Calu3 (cell line): Measurements from ENCODE around the gene VWA3A. TPM values are rescaled to one million over a fixed set of nuclear protein-coding genes. Genes with fewer than 3 reads are reported as not detected.
"Not testable (repeated sequence)": the region's sequence is repeated elsewhere in the genome, so short reads cannot be mapped to it uniquely, and the experiment has no call there.

Experiments used
- BruUV-seq: library from RNA; stranded (reverse); fragments of 400-500 nt; replicated peaks from 2 replicates; lab custom pipeline; 2021; lab: Mats Ljungman, UMichigan
- CTCF ChIA-PET: fragments of 300-600 bp; sonication (Branson Sonifier 250); formaldehyde crosslinking; loops from one replicate; lab custom pipeline; 2022; ENCODE audit warnings: antibody characterized with exemption; lab: Charles Lee
- DNase-seq: peaks from one replicate; pipeline ENCODE4 v3.0.0; 2022
- H3K27ac Mint-ChIP-seq: one replicate; pipeline ENCODE4 v1.8.0; 2022; ENCODE audit warnings: mixed read lengths; ENCODE audit not compliant: unreplicated experiment
- H3K27me3 Mint-ChIP-seq: one replicate; pipeline ENCODE4 v1.8.0; 2022; ENCODE audit warnings: mixed read lengths; ENCODE audit not compliant: unreplicated experiment
- H3K36me3 Mint-ChIP-seq: one replicate; pipeline ENCODE4 v1.8.0; 2022; ENCODE audit warnings: mild to moderate bottlenecking, moderate library complexity, mixed read lengths; ENCODE audit not compliant: insufficient read depth, unreplicated experiment
- H3K4me1 Mint-ChIP-seq: one replicate; pipeline ENCODE4 v1.8.0; 2022; ENCODE audit warnings: mild to moderate bottlenecking, low read depth, mixed read lengths; ENCODE audit not compliant: unreplicated experiment
- H3K4me3 Mint-ChIP-seq: one replicate; pipeline ENCODE4 v1.8.0; 2022; ENCODE audit warnings: mild to moderate bottlenecking, low read depth, moderate library complexity, mixed read lengths; ENCODE audit not compliant: unreplicated experiment
- H3K9me3 Mint-ChIP-seq: one replicate; pipeline ENCODE4 v1.8.0; 2022; ENCODE audit warnings: low read depth, mixed read lengths; ENCODE audit not compliant: unreplicated experiment
- intact Hi-C: fragments of 100-400 bp; cut with micrococcal nuclease; formaldehyde crosslinking; loops from one replicate; pipeline ENCODE4 v1.10.0; 2022; ENCODE audit not compliant: unreplicated experiment
- total RNA-seq: library from RNA; stranded (reverse); gene quantifications from 2 replicates; pipeline ENCODE4 v1.2.3, GENCODE V29; 2022
- TF ChIP-seq, protein P1 (sequence below): fragments of 200-600 bp; IDR thresholded peaks from one replicate; pipeline ENCODE4 v1.8.0; 2022; ENCODE audit warnings: antibody characterized with exemption; ENCODE audit not compliant: unreplicated experiment

The VWA3A gene
- total RNA-seq, 1 experiment from 2014 or later, result 0.33 TPM

DNA sequence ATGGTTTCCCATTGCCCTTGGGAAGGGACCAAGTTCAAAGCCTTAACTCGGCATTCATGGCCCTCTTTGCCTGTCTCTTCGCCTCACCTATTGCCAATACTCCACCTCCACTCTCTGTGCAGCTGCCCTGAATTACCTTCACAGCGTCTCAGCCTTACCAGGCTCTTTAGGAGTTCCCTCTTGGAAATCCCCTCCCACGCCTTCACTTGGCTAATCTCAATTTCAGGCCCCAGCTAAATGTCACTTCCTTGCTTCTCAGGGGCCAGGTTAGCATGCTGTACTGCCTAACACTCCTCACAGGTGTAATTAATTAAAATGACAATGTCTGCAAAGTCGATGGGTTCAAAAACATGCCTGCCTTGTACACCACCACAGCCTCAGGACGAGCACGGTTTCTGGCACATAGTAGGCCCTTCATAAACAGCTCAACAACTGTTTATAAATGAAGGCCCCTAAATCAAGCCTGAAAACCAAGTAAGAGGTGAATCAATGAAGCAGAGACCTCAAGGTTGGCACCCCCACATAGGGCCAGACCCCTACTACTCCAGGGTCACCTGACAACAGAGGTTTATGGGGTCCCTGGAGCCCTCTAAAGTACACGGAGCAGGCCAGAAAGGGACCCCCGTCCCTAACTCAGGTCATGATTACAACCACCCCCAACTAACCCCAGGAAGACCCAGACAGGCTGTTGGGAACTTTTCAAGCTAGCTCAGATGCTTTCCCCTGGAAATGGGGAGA, 102.5 kb downstream of the VWA3A start:
- H3K27me3 Mint-ChIP-seq, result peaks cover 8% of the 10 kb centered on the region
- H3K4me1 Mint-ChIP-seq, result peaks cover 37% of the 10 kb centered on the region
- no TSS peak for BruUV-seq
- H3K9me3 Mint-ChIP-seq, result peaks cover 3% of the 10 kb centered on the region
- TF ChIP-seq, protein P1, sequence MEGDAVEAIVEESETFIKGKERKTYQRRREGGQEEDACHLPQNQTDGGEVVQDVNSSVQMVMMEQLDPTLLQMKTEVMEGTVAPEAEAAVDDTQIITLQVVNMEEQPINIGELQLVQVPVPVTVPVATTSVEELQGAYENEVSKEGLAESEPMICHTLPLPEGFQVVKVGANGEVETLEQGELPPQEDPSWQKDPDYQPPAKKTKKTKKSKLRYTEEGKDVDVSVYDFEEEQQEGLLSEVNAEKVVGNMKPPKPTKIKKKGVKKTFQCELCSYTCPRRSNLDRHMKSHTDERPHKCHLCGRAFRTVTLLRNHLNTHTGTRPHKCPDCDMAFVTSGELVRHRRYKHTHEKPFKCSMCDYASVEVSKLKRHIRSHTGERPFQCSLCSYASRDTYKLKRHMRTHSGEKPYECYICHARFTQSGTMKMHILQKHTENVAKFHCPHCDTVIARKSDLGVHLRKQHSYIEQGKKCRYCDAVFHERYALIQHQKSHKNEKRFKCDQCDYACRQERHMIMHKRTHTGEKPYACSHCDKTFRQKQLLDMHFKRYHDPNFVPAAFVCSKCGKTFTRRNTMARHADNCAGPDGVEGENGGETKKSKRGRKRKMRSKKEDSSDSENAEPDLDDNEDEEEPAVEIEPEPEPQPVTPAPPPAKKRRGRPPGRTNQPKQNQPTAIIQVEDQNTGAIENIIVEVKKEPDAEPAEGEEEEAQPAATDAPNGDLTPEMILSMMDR, result no peak
- CTCF ChIA-PET, result interaction anchor here (0.6 kb wide), 1 partner anchor 102 kb away, joined by 3 read pairs; no protein-coding TSS in a partner anchor
- peak overlapping the region; percentile 67 for H3K4me3 Mint-ChIP-seq
- intact Hi-C loops, result loop anchor here (1.0 to 5.0 kb wide), 2 partner anchors 37 to 102 kb away; partner anchors contain the start of gene POLR3E
- H3K27ac Mint-ChIP-seq, result peak overlapping the region; percentile 100
- no peak for DNase-seq
- peaks cover 57% of the 10 kb centered on the region for H3K36me3 Mint-ChIP-seq

DNA sequence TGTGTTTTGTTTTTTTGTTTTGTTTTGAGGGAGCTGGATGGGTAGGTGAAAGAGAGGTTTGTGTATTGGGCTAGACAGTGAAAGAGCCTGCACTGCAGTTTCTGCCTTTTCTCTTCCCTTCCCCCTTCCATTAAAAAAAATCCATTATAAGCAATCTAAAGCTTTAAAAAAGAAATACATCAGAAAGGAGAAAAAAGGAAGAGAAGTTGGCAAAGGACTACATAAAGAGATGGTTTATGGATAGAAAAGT, 103.0 kb downstream of the VWA3A start:
- Mint-ChIP-seq H3K9me3 (peaks cover 3% of the 10 kb centered on the region), H3K4me3 (peak overlapping the region; percentile 67), H3K27ac (peak overlapping the region; percentile 100), H3K27me3 (peaks cover 8% of the 10 kb centered on the region), H3K4me1 (peaks cover 35% of the 10 kb centered on the region), H3K36me3 (peaks cover 52% of the 10 kb centered on the region)
- TF ChIP-seq, protein P1, result no peak
- BruUV-seq, result no TSS peak
- CTCF ChIA-PET, result interaction anchor here (0.6 kb wide), 1 partner anchor 101 kb away, joined by 3 read pairs; no protein-coding TSS in a partner anchor
- intact Hi-C loops, result loop anchor here (1.0 to 5.0 kb wide), 2 partner anchors 37 to 102 kb away; partner anchors contain the start of gene POLR3E
- no peak for DNase-seq

DNA sequence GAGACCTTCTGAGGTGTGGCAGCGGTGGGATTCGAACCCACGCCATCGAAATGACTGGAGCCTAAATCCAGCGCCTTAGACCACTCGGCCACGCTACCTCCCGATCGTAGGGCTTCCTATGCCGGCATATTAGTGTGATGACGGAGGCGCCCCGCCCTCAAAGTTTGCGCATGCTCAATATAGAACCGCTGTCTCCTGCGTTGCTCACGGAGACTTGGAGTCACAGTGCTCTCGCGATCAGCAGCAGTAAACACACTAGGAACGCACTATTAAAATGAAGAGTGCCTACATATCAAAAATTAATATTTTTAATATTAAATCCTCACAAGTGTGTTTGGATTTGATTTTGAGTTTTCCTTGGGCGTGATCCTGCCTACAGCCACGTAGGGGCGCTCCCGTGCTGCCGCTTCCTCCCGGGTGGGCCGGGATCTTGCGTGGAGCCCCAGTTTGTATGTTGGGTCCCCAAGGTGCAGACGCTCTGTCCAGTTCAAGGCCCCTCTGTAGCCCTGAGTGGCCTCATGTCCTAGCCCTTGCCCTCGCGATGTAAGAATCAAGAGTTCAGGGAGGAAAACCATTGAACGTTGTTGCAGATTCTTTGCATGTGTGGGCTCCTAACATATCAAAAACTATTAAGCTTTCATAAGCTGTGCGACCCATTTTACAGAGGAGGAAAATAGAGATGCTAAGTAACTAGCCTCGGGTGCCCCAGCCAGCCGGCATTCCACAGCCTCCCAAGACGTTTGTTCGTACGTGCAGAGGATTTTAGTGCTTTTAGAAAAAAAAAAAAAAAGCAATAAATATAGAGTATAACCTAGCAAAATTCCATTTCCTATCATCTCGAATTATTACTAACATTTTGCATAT, 103.6 kb downstream of the VWA3A start:
- H3K36me3 Mint-ChIP-seq, result peaks cover 47% of the 10 kb centered on the region
- CTCF ChIA-PET, result interaction anchor here (0.5 to 1.0 kb wide), 9 partner anchors 10 to 208 kb away, joined by 3 to 6 read pairs (median 3); partner anchors contain the start of genes EEF2K and POLR3E
- H3K27me3 Mint-ChIP-seq, result peaks cover 8% of the 10 kb centered on the region
- peak overlapping the region; percentile 67 for H3K4me3 Mint-ChIP-seq
- TF ChIP-seq, protein P1, result peak; percentile 94
- H3K27ac Mint-ChIP-seq, result peak overlapping the region; percentile 100
- intact Hi-C loops, result loop anchor here (1.0 to 5.0 kb wide), 2 partner anchors 36 to 101 kb away; partner anchors contain the start of gene POLR3E
- peak; percentile 94 for DNase-seq
- no TSS peak for BruUV-seq
- H3K9me3 Mint-ChIP-seq, result peaks cover 3% of the 10 kb centered on the region
- H3K4me1 Mint-ChIP-seq, result peaks cover 35% of the 10 kb centered on the region

DNA sequence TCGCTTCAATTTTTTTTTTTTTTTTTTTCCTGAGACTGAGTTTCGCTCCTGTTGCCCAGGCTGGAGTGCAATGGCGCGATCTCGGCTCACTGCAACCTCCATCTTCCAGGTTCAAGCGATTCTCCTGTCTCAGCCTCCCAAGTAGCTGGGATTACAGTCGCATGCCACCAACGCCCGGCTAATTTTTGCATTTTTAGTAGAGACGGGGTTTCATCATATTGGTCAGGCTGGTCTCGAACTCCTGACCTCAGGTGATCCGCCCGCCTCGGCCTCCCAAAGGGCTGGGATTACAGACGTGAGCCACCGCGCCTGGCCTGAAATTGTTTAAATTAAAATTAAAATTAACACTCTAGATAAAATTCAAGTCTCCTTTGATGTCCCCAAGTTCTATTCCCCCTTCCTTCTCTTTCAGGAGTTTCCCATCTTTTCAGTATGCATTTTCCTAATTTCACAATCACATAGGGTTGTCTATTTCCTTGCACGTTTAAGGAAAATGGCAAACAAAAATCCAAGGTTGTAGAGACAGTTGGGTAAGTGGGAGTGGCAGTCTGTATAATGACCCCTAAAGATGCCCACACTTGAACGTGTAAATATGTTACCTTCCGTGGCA, 104.3 kb downstream of the VWA3A start:
- not testable (repeated sequence) for H3K9me3 Mint-ChIP-seq, DNase-seq, H3K27me3 Mint-ChIP-seq, BruUV-seq
- H3K4me1 Mint-ChIP-seq, result peaks cover 35% of the 10 kb centered on the region
- intact Hi-C loops, result loop anchor here (5.0 kb wide), 1 partner anchor 36 kb away; no protein-coding TSS in a partner anchor
- CTCF ChIA-PET, result interaction anchor here (0.5 to 1.0 kb wide), 8 partner anchors 9 to 207 kb away, joined by 3 to 6 read pairs (median 3); partner anchors contain the start of genes EEF2K and POLR3E
- peak overlapping the region; percentile 78 for H3K27ac Mint-ChIP-seq
- peaks cover 42% of the 10 kb centered on the region for H3K36me3 Mint-ChIP-seq
- H3K4me3 Mint-ChIP-seq, result peak overlapping the region; percentile 67
